ENCODE measurements around the gene SYNJ2.

- TF ChIP-seq CTCF (IDR thresholded peaks at IDR 0.05) (no peak), POLR2A (IDR thresholded peaks at IDR 0.05) (no peak)
These were observed 25.4 kb upstream of the SYNJ2 start for GRCh38 chr6:157956171-157956730.
